HepG2 (cell line): Measurements from ENCODE around the gene RNF123. TPM values are rescaled to one million over a fixed set of nuclear protein-coding genes. Genes with fewer than 3 reads are reported as not detected.

ENCODE experiments used
- BATF2 ChIP-seq: sonication (generic); formaldehyde crosslinking; IDR thresholded peaks from 2 replicates; pipeline ENCODE4 v1.8.0; 2022; ENCODE audit warnings: mild to moderate bottlenecking, missing genetic modification reagents, moderate library complexity
- ERF ChIP-seq: IDR thresholded peaks from 2 replicates; pipeline ENCODE4 v1.6.1; 2018; ENCODE audit warnings: missing biosample characterization, missing genetic modification reagents
- HMGA1 ChIP-seq: sonication (generic); formaldehyde crosslinking; conservative IDR thresholded peaks from 2 replicates; pipeline ENCODE4 v1.4.0; 2020; ENCODE audit warnings: missing genetic modification reagents
- IKZF1 ChIP-seq: fragments of 450-650 bp; IDR thresholded peaks from 2 replicates; pipeline ENCODE4 v1.7.1; 2016
- KMT2B ChIP-seq: IDR thresholded peaks from 2 replicates; pipeline ENCODE4 v1.6.1; 2016; ENCODE audit warnings: missing genetic modification reagents, missing compliant biosample characterization
- MBNL3 ChIP-seq: fragments of 250-450 bp; sonication (Bioruptor Pico); conservative IDR thresholded peaks from 2 replicates; pipeline ENCODE4 v1.8.0; 2022; ENCODE audit warnings: mild to moderate bottlenecking, inconsistent platforms
- NKX3-1 ChIP-seq: sonication (generic); formaldehyde crosslinking; IDR thresholded peaks from 2 replicates; pipeline ENCODE4 v1.5.0; 2020; ENCODE audit warnings: missing genetic modification reagents
- RBAK ChIP-seq: sonication (generic); formaldehyde crosslinking; IDR thresholded peaks from 2 replicates; pipeline ENCODE4 v1.5.1; 2020; ENCODE audit warnings: mild to moderate bottlenecking, missing genetic modification reagents
- REPIN1 ChIP-seq: sonication (generic); formaldehyde crosslinking; IDR thresholded peaks from 2 replicates; pipeline ENCODE4 v1.8.0; 2022; ENCODE audit warnings: missing genetic modification reagents, low read depth, mild to moderate bottlenecking, borderline replicate concordance
- SIN3B ChIP-seq: fragments of 150-350 bp; IDR thresholded peaks from 2 replicates; pipeline ENCODE4 v1.6.1; 2014; ENCODE audit warnings: low read length
- SMAD3 ChIP-seq: sonication (generic); formaldehyde crosslinking; IDR thresholded peaks from 2 replicates; pipeline ENCODE4 v1.4.0; 2020; ENCODE audit warnings: missing genetic modification reagents
- SMC3 ChIP-seq: IDR thresholded peaks from 2 replicates; pipeline ENCODE4 v1.6.1; 2011; ENCODE audit warnings: low read length, improper control_type of control experiment
- TARDBP ChIP-seq: sonication (generic); formaldehyde crosslinking; IDR thresholded peaks from 2 replicates; pipeline ENCODE4 v1.8.0; 2022; ENCODE audit warnings: mild to moderate bottlenecking, missing genetic modification reagents
- TOE1 ChIP-seq: sonication (generic); formaldehyde crosslinking; IDR thresholded peaks from 2 replicates; pipeline ENCODE4 v1.4.0; 2020; ENCODE audit warnings: mild to moderate bottlenecking, missing genetic modification reagents
- TSC22D2 ChIP-seq: sonication (generic); formaldehyde crosslinking; IDR thresholded peaks from 2 replicates; pipeline ENCODE4 v1.5.1; 2020; ENCODE audit warnings: missing genetic modification reagents, mild to moderate bottlenecking, borderline replicate concordance
- ZBTB21 ChIP-seq: sonication (generic); formaldehyde crosslinking; IDR thresholded peaks from 2 replicates; pipeline ENCODE4 v1.4.0; 2020; ENCODE audit warnings: missing genetic modification reagents
- ZNF350 ChIP-seq: sonication (generic); formaldehyde crosslinking; IDR thresholded peaks from 2 replicates; pipeline ENCODE4 v1.4.0; 2020; ENCODE audit warnings: mild to moderate bottlenecking, low read depth, missing genetic modification reagents, borderline replicate concordance
- ZNF577 ChIP-seq: sonication (generic); formaldehyde crosslinking; IDR thresholded peaks from 2 replicates; pipeline ENCODE4 v1.4.0; 2020; ENCODE audit warnings: mild to moderate bottlenecking, low read depth, missing genetic modification reagents, borderline replicate concordance
- ZNF773 ChIP-seq: sonication (generic); formaldehyde crosslinking; IDR thresholded peaks from 2 replicates; pipeline ENCODE4 v1.4.0; 2020; ENCODE audit warnings: missing genetic modification reagents, borderline replicate concordance
- ZSCAN30 ChIP-seq: sonication (generic); formaldehyde crosslinking; IDR thresholded peaks from 2 replicates; pipeline ENCODE4 v1.5.0; 2020; ENCODE audit warnings: mild to moderate bottlenecking, missing genetic modification reagents
- polyA plus RNA-seq, 8 experiments: library from polyadenylated mRNA; depleted of rRNA in 3 of 8; stranded (reverse) in 7 of 8; unstranded in 1 of 8; fragments of >200 nt; fragmentation: Illumina TruSeq in 4 of 8; extraction: Trizol in 4 of 8; gene quantifications; 2 replicates each; pipeline versions ENCODE4 v1.2.1 to v1.2.3, GENCODE V29; 2011 to 2016; ENCODE audit warnings: low read depth in 4 of 8, missing spikeins in 1 of 8, mixed read lengths in 1 of 8; ENCODE audit not compliant: insufficient read depth in 1 of 8
- total RNA-seq, 5 experiments: library from RNA; depleted of rRNA; stranded (reverse); fragments of >200 nt; fragmentation: Illumina TruSeq; extraction: Trizol; gene quantifications; 2 replicates each; pipeline ENCODE4 v1.2.3, GENCODE V29; 2016; ENCODE audit warnings: low read depth in 1 of 5
- TF ChIP-seq, protein P1 (sequence below): sonication (generic); formaldehyde crosslinking; IDR thresholded peaks from 2 replicates; pipeline ENCODE4 v1.8.1; 2023; ENCODE audit warnings: mild to moderate bottlenecking, missing genetic modification reagents
- TF ChIP-seq, protein P2 (sequence below): sonication (generic); formaldehyde crosslinking; IDR thresholded peaks from 2 replicates; pipeline ENCODE4 v1.8.1; 2023; ENCODE audit warnings: mild to moderate bottlenecking, missing genetic modification reagents
- TF ChIP-seq, protein P3 (sequence below): sonication (generic); formaldehyde crosslinking; IDR thresholded peaks from 2 replicates; pipeline ENCODE4 v1.4.0; 2020; ENCODE audit warnings: mild to moderate bottlenecking, missing genetic modification reagents
- TF ChIP-seq, protein P4 (sequence below): sonication (generic); formaldehyde crosslinking; IDR thresholded peaks from 2 replicates; pipeline ENCODE4 v1.5.0; 2020; ENCODE audit warnings: missing genetic modification reagents

Gene RNF123
- total and polyA plus RNA-seq, 2 of the 13 experiments (the other 11 are each of a cell fraction or from before 2014, with no cell fraction given), result 29.9 to 82.2 TPM

DNA sequence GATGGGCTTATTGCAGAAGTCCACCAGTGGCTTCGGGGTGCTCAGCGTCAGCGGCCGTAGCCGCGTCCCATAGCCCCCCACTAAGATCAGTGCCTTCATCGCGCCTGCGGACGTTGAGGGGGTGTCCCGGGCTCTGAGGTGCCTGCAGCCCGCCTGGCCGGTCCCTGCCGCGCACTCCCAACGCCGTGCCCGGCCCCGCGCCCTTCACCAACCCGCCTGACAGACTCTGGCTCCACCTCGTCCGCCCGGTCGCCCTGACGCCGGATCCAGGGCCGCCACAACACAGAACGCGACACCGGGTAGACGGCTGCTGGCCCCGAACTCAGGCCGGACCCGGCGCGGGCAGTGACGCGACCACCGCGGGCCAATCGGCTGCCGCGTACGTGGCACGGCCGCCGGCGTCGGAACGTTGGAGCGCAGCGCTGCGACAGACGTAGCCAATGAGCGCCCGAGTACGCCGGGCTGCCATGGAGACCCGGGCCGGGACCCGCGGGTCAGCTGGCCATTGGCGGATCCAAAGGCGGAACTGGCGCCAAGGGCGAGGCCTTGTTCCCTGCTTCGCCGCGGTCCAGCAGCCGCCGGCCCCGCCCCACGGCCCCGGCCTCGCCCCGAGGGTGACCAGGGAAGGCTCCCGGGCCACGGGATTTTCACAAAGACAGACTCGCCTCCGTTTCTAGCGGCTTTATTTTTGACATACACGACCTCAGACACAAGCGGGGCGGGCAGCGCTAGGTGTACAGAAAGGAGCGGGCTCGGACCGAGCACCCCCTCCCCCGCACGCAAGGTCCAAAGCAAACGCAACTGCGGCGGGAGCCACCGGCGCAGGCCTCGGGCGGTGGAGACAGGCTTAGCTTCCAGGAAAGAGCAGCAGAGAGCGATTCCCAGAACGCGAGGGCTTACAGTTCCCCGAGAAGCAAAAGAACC, 34.5 kb downstream of the RNF123 start, which contains the start of gene GMPPB (continued):
- TF ChIP-seq ZNF350 (peak; percentile 19; the same call in 1 of the 2 replicates), REPIN1 (CRISPR knock-in tag) (no peak; the same call in 1 of the 2 replicates), ERF (peak; percentile 16; the same call in 1 of the 2 replicates), KMT2B (0 out of 2 replicates have a peak, but pooled peaks have one; percentile 32), ZSCAN30 (CRISPR knock-in tag) (no peak), SMC3 (no peak), IKZF1 (no peak), ZBTB21 (no peak), MBNL3 (CRISPR knock-in tag) (no peak), ZNF773 (CRISPR knock-in tag) (no peak), ZNF577 (CRISPR knock-in tag) (no peak), NKX3-1 (CRISPR knock-in tag) (no peak), SIN3B (no peak), HMGA1 (CRISPR knock-in tag) (no peak), SMAD3 (CRISPR knock-in tag) (0 out of 2 replicates have a peak, but pooled peaks have one; percentile 28), BATF2 (CRISPR knock-in tag) (peak; percentile 95), TARDBP (CRISPR knock-in tag) (no peak), TSC22D2 (no peak), RBAK (CRISPR knock-in tag) (no peak), TOE1 (CRISPR knock-in tag) (no peak)
- TF ChIP-seq, protein P1, sequence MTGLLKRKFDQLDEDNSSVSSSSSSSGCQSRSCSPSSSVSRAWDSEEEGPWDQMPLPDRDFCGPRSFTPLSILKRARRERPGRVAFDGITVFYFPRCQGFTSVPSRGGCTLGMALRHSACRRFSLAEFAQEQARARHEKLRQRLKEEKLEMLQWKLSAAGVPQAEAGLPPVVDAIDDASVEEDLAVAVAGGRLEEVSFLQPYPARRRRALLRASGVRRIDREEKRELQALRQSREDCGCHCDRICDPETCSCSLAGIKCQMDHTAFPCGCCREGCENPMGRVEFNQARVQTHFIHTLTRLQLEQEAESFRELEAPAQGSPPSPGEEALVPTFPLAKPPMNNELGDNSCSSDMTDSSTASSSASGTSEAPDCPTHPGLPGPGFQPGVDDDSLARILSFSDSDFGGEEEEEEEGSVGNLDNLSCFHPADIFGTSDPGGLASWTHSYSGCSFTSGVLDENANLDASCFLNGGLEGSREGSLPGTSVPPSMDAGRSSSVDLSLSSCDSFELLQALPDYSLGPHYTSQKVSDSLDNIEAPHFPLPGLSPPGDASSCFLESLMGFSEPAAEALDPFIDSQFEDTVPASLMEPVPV (CRISPR knock-in tag), result no peak
- TF ChIP-seq, protein P2, sequence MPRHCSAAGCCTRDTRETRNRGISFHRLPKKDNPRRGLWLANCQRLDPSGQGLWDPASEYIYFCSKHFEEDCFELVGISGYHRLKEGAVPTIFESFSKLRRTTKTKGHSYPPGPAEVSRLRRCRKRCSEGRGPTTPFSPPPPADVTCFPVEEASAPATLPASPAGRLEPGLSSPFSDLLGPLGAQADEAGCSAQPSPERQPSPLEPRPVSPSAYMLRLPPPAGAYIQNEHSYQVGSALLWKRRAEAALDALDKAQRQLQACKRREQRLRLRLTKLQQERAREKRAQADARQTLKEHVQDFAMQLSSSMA (CRISPR knock-in tag), result peak; percentile 91
- TF ChIP-seq, protein P3, sequence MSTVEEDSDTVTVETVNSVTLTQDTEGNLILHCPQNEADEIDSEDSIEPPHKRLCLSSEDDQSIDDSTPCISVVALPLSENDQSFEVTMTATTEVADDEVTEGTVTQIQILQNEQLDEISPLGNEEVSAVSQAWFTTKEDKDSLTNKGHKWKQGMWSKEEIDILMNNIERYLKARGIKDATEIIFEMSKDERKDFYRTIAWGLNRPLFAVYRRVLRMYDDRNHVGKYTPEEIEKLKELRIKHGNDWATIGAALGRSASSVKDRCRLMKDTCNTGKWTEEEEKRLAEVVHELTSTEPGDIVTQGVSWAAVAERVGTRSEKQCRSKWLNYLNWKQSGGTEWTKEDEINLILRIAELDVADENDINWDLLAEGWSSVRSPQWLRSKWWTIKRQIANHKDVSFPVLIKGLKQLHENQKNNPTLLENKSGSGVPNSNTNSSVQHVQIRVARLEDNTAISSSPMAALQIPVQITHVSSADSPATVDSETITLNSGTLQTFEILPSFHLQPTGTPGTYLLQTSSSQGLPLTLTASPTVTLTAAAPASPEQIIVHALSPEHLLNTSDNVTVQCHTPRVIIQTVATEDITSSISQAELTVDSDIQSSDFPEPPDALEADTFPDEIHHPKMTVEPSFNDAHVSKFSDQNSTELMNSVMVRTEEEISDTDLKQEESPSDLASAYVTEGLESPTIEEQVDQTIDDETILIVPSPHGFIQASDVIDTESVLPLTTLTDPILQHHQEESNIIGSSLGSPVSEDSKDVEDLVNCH, result no peak
- TF ChIP-seq, protein P4, sequence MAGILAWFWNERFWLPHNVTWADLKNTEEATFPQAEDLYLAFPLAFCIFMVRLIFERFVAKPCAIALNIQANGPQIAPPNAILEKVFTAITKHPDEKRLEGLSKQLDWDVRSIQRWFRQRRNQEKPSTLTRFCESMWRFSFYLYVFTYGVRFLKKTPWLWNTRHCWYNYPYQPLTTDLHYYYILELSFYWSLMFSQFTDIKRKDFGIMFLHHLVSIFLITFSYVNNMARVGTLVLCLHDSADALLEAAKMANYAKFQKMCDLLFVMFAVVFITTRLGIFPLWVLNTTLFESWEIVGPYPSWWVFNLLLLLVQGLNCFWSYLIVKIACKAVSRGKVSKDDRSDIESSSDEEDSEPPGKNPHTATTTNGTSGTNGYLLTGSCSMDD, result 0 out of 2 replicates have a peak, but pooled peaks have one; percentile 30
